WTC11 (cell line): ENCODE data around the gene ATP2A2. TPM values are rescaled to one million over a fixed set of nuclear protein-coding genes. Genes with fewer than 3 reads are reported as not detected.

Experiments used
- ATAC-seq: fragments of 200-7000 bp; cut with Tn5 transposase; 2 replicates; pipeline ENCODE4 v1.10.0; 2021; ENCODE audit warnings: mild to moderate bottlenecking, moderate library complexity
- CTCF ChIA-PET: fragments of 300-600 bp; sonication (Branson Sonifier 250); formaldehyde crosslinking; loops from one replicate; lab custom pipeline; 2021; ENCODE audit warnings: antibody characterized with exemption; lab: Charles Lee
- POLR2A ChIA-PET: fragments of 350-600 bp; sonication (Branson Sonifier 250); formaldehyde crosslinking; loops from one replicate; lab custom pipeline; 2021; ENCODE audit warnings: antibody characterized with exemption; lab: Charles Lee
- DNase-seq: peaks from one replicate; pipeline ENCODE4 v3.0.0; 2021; ENCODE audit warnings: low spot score
- H3K27ac Mint-ChIP-seq: 2 replicates; pipeline ENCODE4 v1.8.0; 2021; ENCODE audit warnings: mixed read lengths
- H3K27me3 Mint-ChIP-seq: 2 replicates; pipeline ENCODE4 v1.8.0; 2021; ENCODE audit warnings: low read depth, mild to moderate bottlenecking, moderate library complexity, mixed read lengths
- H3K36me3 Mint-ChIP-seq: 2 replicates; pipeline ENCODE4 v1.8.0; 2021; ENCODE audit warnings: mixed read lengths
- H3K4me1 Mint-ChIP-seq: 2 replicates; pipeline ENCODE4 v1.8.0; 2022; ENCODE audit warnings: mixed read lengths
- H3K4me3 Mint-ChIP-seq: 2 replicates; pipeline ENCODE4 v1.8.0; 2021; ENCODE audit warnings: mild to moderate bottlenecking, moderate library complexity, mixed read lengths
- H3K9me3 Mint-ChIP-seq: 2 replicates; pipeline ENCODE4 v1.8.0; 2021; ENCODE audit warnings: mixed read lengths
- AR ChIP-seq: fragments of 250-450 bp; sonication (Bioruptor Pico); IDR thresholded peaks from 2 replicates; pipeline ENCODE4 v1.9.0; 2021; ENCODE audit warnings: mild to moderate bottlenecking
- ATF1 ChIP-seq: sonication (generic); formaldehyde crosslinking; IDR thresholded peaks from 2 replicates; pipeline ENCODE4 v1.8.1; 2023; ENCODE audit warnings: mild to moderate bottlenecking, moderate library complexity, missing genetic modification reagents
- ERG ChIP-seq: fragments of 250-450 bp; sonication (Bioruptor Pico); IDR thresholded peaks from 2 replicates; pipeline ENCODE4 v1.8.0; 2021; ENCODE audit warnings: mild to moderate bottlenecking
- FOXK1 ChIP-seq: sonication (generic); formaldehyde crosslinking; IDR thresholded peaks from 2 replicates; pipeline ENCODE4 v1.8.0; 2022; ENCODE audit warnings: mild to moderate bottlenecking, moderate library complexity, missing genetic modification reagents
- FOXP4 ChIP-seq: sonication (generic); formaldehyde crosslinking; IDR thresholded peaks from 2 replicates; pipeline ENCODE4 v1.8.0; 2022; ENCODE audit warnings: mild to moderate bottlenecking, missing genetic modification reagents
- IRF2 ChIP-seq: sonication (generic); formaldehyde crosslinking; IDR thresholded peaks from 2 replicates; pipeline ENCODE4 v1.8.0; 2022; ENCODE audit warnings: low read depth, missing genetic modification reagents, borderline replicate concordance
- NFYB ChIP-seq: sonication (generic); formaldehyde crosslinking; conservative IDR thresholded peaks from 2 replicates; pipeline ENCODE4 v1.8.0; 2022; ENCODE audit warnings: low read depth, missing genetic modification reagents
- NR1H2 ChIP-seq: sonication (generic); formaldehyde crosslinking; IDR thresholded peaks from 2 replicates; pipeline ENCODE4 v1.9.0; 2021; ENCODE audit warnings: mild to moderate bottlenecking, moderate library complexity, missing genetic modification reagents
- PREB ChIP-seq: sonication (generic); formaldehyde crosslinking; IDR thresholded peaks from 2 replicates; pipeline ENCODE4 v1.8.1; 2022; ENCODE audit warnings: mild to moderate bottlenecking, missing genetic modification reagents, moderate library complexity, borderline replicate concordance
- PRRX2 ChIP-seq: fragments of 250-450 bp; sonication (Bioruptor Pico); IDR thresholded peaks from 2 replicates; pipeline ENCODE4 v1.8.0; 2021; ENCODE audit warnings: mild to moderate bottlenecking
- ZBTB43 ChIP-seq: sonication (generic); formaldehyde crosslinking; IDR thresholded peaks from 2 replicates; pipeline ENCODE4 v1.8.1; 2023; ENCODE audit warnings: mild to moderate bottlenecking, missing genetic modification reagents
- ZNF219 ChIP-seq: sonication (generic); formaldehyde crosslinking; IDR thresholded peaks from 2 replicates; pipeline ENCODE4 v1.8.0; 2023; ENCODE audit warnings: missing genetic modification reagents, mild to moderate bottlenecking, borderline replicate concordance
- ZNF263 ChIP-seq: sonication (generic); formaldehyde crosslinking; IDR thresholded peaks from 2 replicates; pipeline ENCODE4 v1.8.1; 2022; ENCODE audit warnings: low read depth, mild to moderate bottlenecking, moderate library complexity, missing genetic modification reagents
- ZNF512 ChIP-seq: sonication (generic); formaldehyde crosslinking; IDR thresholded peaks from 2 replicates; pipeline ENCODE4 v1.8.1; 2022; ENCODE audit warnings: missing genetic modification reagents, borderline replicate concordance
- ZNF532 ChIP-seq: fragments of 250-450 bp; sonication (Bioruptor Pico); IDR thresholded peaks from 2 replicates; pipeline ENCODE4 v1.9.0; 2021; ENCODE audit warnings: mild to moderate bottlenecking, borderline replicate concordance
- ZSCAN18 ChIP-seq: fragments of 250-450 bp; sonication (Bioruptor Pico); IDR thresholded peaks from 2 replicates; pipeline ENCODE4 v2.1.2; 2022; ENCODE audit warnings: mild to moderate bottlenecking, moderate library complexity
- total RNA-seq: library from RNA; stranded (reverse); gene quantifications from 3 replicates; pipeline ENCODE4 v1.2.3, GENCODE V29; 2021

The ATP2A2 gene
- total RNA-seq, 1 experiment from 2014 or later = 239 TPM

GRCh38 chr12:110243227-110243626 lies 37.8 kb upstream of the ATP2A2 start:
- TF ChIP-seq ZNF532 (CRISPR knock-in tag) = no peak
- no peak for TF ChIP-seq ZBTB43
- no peak for TF ChIP-seq ZNF219 (CRISPR knock-in tag)
- no peak for TF ChIP-seq NFYB (CRISPR knock-in tag)
- TF ChIP-seq ZNF263 = no peak
- no peak for TF ChIP-seq ZSCAN18
- no peak for TF ChIP-seq AR (CRISPR knock-in tag)
- no peak for TF ChIP-seq FOXK1 (CRISPR knock-in tag)
- no peak for TF ChIP-seq NR1H2 (CRISPR knock-in tag)
- TF ChIP-seq IRF2 (CRISPR knock-in tag) = no peak
- TF ChIP-seq PREB (CRISPR knock-in tag) = no peak
- TF ChIP-seq PRRX2 (CRISPR knock-in tag) = no peak

GRCh38 chr12:110244372-110244771 lies 36.7 kb upstream of the ATP2A2 start:
- Mint-ChIP-seq H3K4me3 (no peak overlapping the region), H3K27ac (peak overlapping the region; percentile 17; the same call in 1 of the 2 replicates), H3K27me3 (no peaks in the 10 kb centered on the region), H3K36me3 (no peaks in the 10 kb centered on the region), H3K9me3 (peaks cover 9% of the 10 kb centered on the region; the same call in 1 of the 2 replicates), H3K4me1 (peaks cover 19% of the 10 kb centered on the region)
- POLR2A ChIA-PET = interaction anchor here (0.6 kb wide), 1 partner anchor 16 kb away, joined by 3 read pairs; no protein-coding TSS in a partner anchor
- ATAC-seq (no peak), DNase-seq (no peak)
- CTCF ChIA-PET = interaction anchor here (0.6 to 1.6 kb wide), 11 partner anchors 11 to 225 kb away, joined by 3 to 13 read pairs (median 3); partner anchors contain the start of genes FAM216A and IFT81
- TF ChIP-seq ZNF512 = no peak
- TF ChIP-seq ERG (CRISPR knock-in tag) = no peak
- TF ChIP-seq ZBTB43 = no peak
- TF ChIP-seq FOXP4 (CRISPR knock-in tag) = no peak
- no peak for TF ChIP-seq ATF1 (CRISPR knock-in tag)

More at GRCh38 chr12:110243227-110243626, 37.8 kb upstream of the ATP2A2 start:
- ChIA-PET CTCF (no interaction called here), POLR2A (no interaction called here)
- Mint-ChIP-seq H3K4me3 (no peak overlapping the region), H3K9me3 (peaks cover 12% of the 10 kb centered on the region; the same call in 1 of the 2 replicates), H3K4me1 (peaks cover 19% of the 10 kb centered on the region), H3K27ac (no peak overlapping the region), H3K27me3 (no peaks in the 10 kb centered on the region), H3K36me3 (no peaks in the 10 kb centered on the region)
- no peak for ATAC-seq
- no peak for DNase-seq
